Heart left ventricle (tissue), 16 donors: ENCODE data around the gene ITPR2. TPM values are rescaled to one million over a fixed set of nuclear protein-coding genes. Genes with fewer than 3 reads are reported as not detected.

ENCODE experiments used
- ATAC-seq, 4 donors: fragments of 200-7000 bp; cut with Tn5 transposase; one replicate each; pipeline ENCODE4 v1.9.1; 2020 to 2022; ENCODE audit warnings: moderate library complexity in 4 of 4, mild to moderate bottlenecking in 3 of 4, moderate number of reproducible peaks in 1 of 4
- DNase-seq, 5 donors: peaks; one replicate each; pipeline ENCODE4 v3.0.0-alpha.2; 2020
- H3K27ac ChIP-seq, 12 donors: fragments of 200-600 bp; sonication (generic) in 4 of 12; one replicate each; pipeline versions ENCODE4 v1.5.0 to v1.8.0; 2016 to 2022; ENCODE audit warnings: mild to moderate bottlenecking in 2 of 12
- H3K27me3 ChIP-seq, 9 donors: fragments of 200-600 bp; sonication (generic) in 2 of 9; one replicate each; pipeline versions ENCODE4 v1.5.1 to v1.8.0; 2016 to 2022; ENCODE audit warnings: mild to moderate bottlenecking in 3 of 9
- H3K36me3 ChIP-seq, 9 donors: fragments of 200-600 bp; sonication (generic) in 2 of 9; one replicate each; pipeline versions ENCODE4 v1.5.0 to v1.8.0; 2018 to 2022; ENCODE audit warnings: mild to moderate bottlenecking in 2 of 9
- H3K4me1 ChIP-seq, 12 donors: fragments of 200-600 bp; sonication (generic) in 4 of 12; one replicate each; pipeline versions ENCODE4 v1.5.0 to v1.8.0; 2016 to 2022; ENCODE audit warnings: mild to moderate bottlenecking in 3 of 12
- H3K4me3 ChIP-seq, 12 donors: fragments of 200-600 bp; sonication (generic) in 4 of 12; one replicate each; pipeline versions ENCODE4 v1.5.0 to v1.8.0; 2017 to 2022; ENCODE audit warnings: mild to moderate bottlenecking in 9 of 12, moderate library complexity in 4 of 12
- H3K9me3 ChIP-seq, 12 donors: fragments of 200-600 bp; sonication (generic) in 4 of 12; one replicate each; pipeline versions ENCODE4 v1.5.0 to v1.8.0; 2016 to 2022; ENCODE audit warnings: mild to moderate bottlenecking in 1 of 12
- CTCF ChIP-seq, 12 donors: fragments of 200-600 bp; sonication (generic) in 4 of 12; IDR thresholded peaks; one replicate each; pipeline versions ENCODE4 v1.5.0 to v1.8.0; 2018 to 2022; ENCODE audit warnings: antibody characterized with exemption in 12 of 12, mild to moderate bottlenecking in 5 of 12
- POLR2A ChIP-seq, 2 donors: fragments of 450-650 bp; IDR thresholded peaks; one replicate each; pipeline ENCODE4 v1.6.1; 2017; ENCODE audit warnings: antibody characterized with exemption in 2 of 2, mild to moderate bottlenecking in 2 of 2, moderate library complexity in 2 of 2
- WGBS, 4 donors: extraction: QIAGEN DNeasy Blood & Tissue Kit in 2 of 4; methylation state at CpG; one replicate each; pipeline versions ENCODE4 v1.1.5 to v1.1.7; 2013 to 2018; 5-methylcytosine and 5-hydroxymethylcytosine counted together
- intact Hi-C, 10 donors: fragments of 100-400 bp; cut with DNase I; formaldehyde crosslinking; loops; one replicate each; pipeline versions ENCODE4 v1.11.1 to v1.14.2; 2022
- polyA plus RNA-seq, 2 donors: library from polyadenylated mRNA; stranded (reverse); fragments of 200-250 nt; gene quantifications; one replicate each; pipeline ENCODE4 v1.2.3, GENCODE V29; 2013
- total RNA-seq, 9 donors: library from RNA; depleted of rRNA in 2 of 9; stranded (reverse); fragments of >200 nt in 2 of 9; fragmentation: NEBNext Ultra II Directional in 3 of 9; extraction: Animal tissue kit (Norgen Biotek cat#: 25700) in 3 of 9; gene quantifications; one replicate each; pipeline versions ENCODE4 v1.1.0 to v1.2.4, GENCODE V29; 2016 to 2023
- donor health status: ischemic (EF 13 %, LVEDD 7.1; RV severe dilation, severe dysfunction).
- donor health status: healthy with polysubstance abuse.
- donor health status: DM: no; HTN: yes; CAD: no.
- donor health status: DM: no; HTN: no; CAD: no.
- donor health status: ischemic (EF 25% LVEDD 6.9; RV normal size, moderate dysfunction).
- donor health status: ischemic (EF 25% LVEDD 5.7; RV mildly dilated, moderate dysfunction).
- donor health status: healthy.
- donor health status: DM: yes; HTN: yes; CAD: no.
- donor health status: ischemic (EF 35%, LVEDD 5.7; RV mildly dilated, moderate dysfunction).
- donor health status: nonischemic (EF 11% LVEDD 7.7; RV severe dilation, severe dysfunction).
- donor health status: DM: yes; HTN: yes; CAD: no.
- donor health status: PGD.
- donor health status: ischemic (EF 29% LVEDD 5.4; RV normal size, mild dysfunction).
- donor health status: nonischemic (EF 23%, LVEDD 6.1; RV moderate dilation, normal function).

Gene ITPR2
- total and polyA plus RNA-seq, 11 donors, result 3.4 to 45.6 (median 11.8) TPM

GRCh38 chr12:26869908-26870459 lies 37.0 kb upstream of the ITPR2 start:
- ATAC-seq (peak in 2 of 4 donors; percentile 39 to 46), DNase-seq (no peak)
- Histone ChIP-seq H3K4me1 (peaks cover 0 to 33% (median 16%) of the 10 kb centered on the region in 12 donors), H3K27ac (peak overlapping the region in 1 of 12 donors; percentile 4), H3K27me3 (no peaks in the 10 kb centered on the region), H3K4me3 (no peak overlapping the region), H3K9me3 (no peaks in the 10 kb centered on the region), H3K36me3 (no peaks in the 10 kb centered on the region)
- no peak for TF ChIP-seq CTCF (IDR thresholded peaks at IDR 0.05)
- WGBS, 4 donors, result 56 to 65% (median 61%) methylated on average over 6 of the region's 6 CpGs
- intact Hi-C loops, result no loop called here

GRCh38 chr12:26869104-26869494 lies 36.1 kb upstream of the ITPR2 start:
- Histone ChIP-seq H3K27ac (no peak overlapping the region), H3K36me3 (no peaks in the 10 kb centered on the region), H3K4me1 (peaks cover 0 to 24% (median 14%) of the 10 kb centered on the region in 12 donors), H3K4me3 (no peak overlapping the region), H3K27me3 (no peaks in the 10 kb centered on the region), H3K9me3 (no peaks in the 10 kb centered on the region)
- no peak for ATAC-seq
- WGBS, 4 donors, result 95 to 98% (median 97%) methylated on average over 6 of the region's 6 CpGs
- DNase-seq, result no peak
- intact Hi-C loops, result no loop called here
- TF ChIP-seq POLR2A (IDR thresholded peaks at IDR 0.05), result no peak
- TF ChIP-seq CTCF (IDR thresholded peaks at IDR 0.05), result no peak

GRCh38 chr12:26868447-26869103 lies 35.6 kb upstream of the ITPR2 start:
- no peak for ATAC-seq
- intact Hi-C loops, result no loop called here
- TF ChIP-seq CTCF (IDR thresholded peaks at IDR 0.05) (no peak), POLR2A (IDR thresholded peaks at IDR 0.05) (no peak)

GRCh38 chr12:26867080-26867479 lies 34.1 kb upstream of the ITPR2 start:
- Histone ChIP-seq H3K27ac (no peak overlapping the region), H3K4me3 (no peak overlapping the region), H3K27me3 (no peaks in the 10 kb centered on the region), H3K4me1 (peaks cover 0 to 21% (median 12%) of the 10 kb centered on the region in 12 donors), H3K36me3 (no peaks in the 10 kb centered on the region), H3K9me3 (no peaks in the 10 kb centered on the region)
- no peak for ATAC-seq
- no peak for DNase-seq
- intact Hi-C loops, result no loop called here
- TF ChIP-seq POLR2A (IDR thresholded peaks at IDR 0.05) (no peak), CTCF (IDR thresholded peaks at IDR 0.05) (no peak)
- WGBS, 4 donors, result 80 to 87% (median 81%) methylated on average over 2 of the region's 2 CpGs

More at GRCh38 chr12:26868447-26869103, 35.6 kb upstream of the ITPR2 start:
- Histone ChIP-seq H3K9me3 (no peaks in the 10 kb centered on the region), H3K36me3 (no peaks in the 10 kb centered on the region), H3K27ac (no peak overlapping the region), H3K4me3 (no peak overlapping the region), H3K27me3 (no peaks in the 10 kb centered on the region), H3K4me1 (peaks cover 0 to 21% (median 12%) of the 10 kb centered on the region in 12 donors)
- no peak for DNase-seq
- WGBS, 4 donors, result 87 to 94% (median 91%) methylated on average over 3 of the region's 3 CpGs
